GM12872 (cell line): Measurements from ENCODE around the gene CDRT4.

Experiments
- CTCF ChIP-seq: IDR thresholded peaks from 3 replicates; pipeline ENCODE4 v1.5.1; 2011; ENCODE audit warnings: low read depth, mild to moderate bottlenecking, low read length, moderate library complexity; ENCODE audit not compliant: insufficient read depth

CDRT4 gene

GRCh38 chr17:15492186-15492585, 24.8 kb upstream of the CDRT4 start:
- TF ChIP-seq CTCF: no peak

GRCh38 chr17:15490634-15491261, 23.3 kb upstream of the CDRT4 start:
- TF ChIP-seq CTCF: no peak

GRCh38 chr17:15488557-15488956, 21.1 kb upstream of the CDRT4 start:
- no peak for TF ChIP-seq CTCF

- no peak for TF ChIP-seq CTCF
Measured at GRCh38 chr17:15485045-15485444, 17.6 kb upstream of the CDRT4 start.

GRCh38 chr17:15483431-15483830, 16.0 kb upstream of the CDRT4 start:
- no peak for TF ChIP-seq CTCF

GRCh38 chr17:15482476-15482875, 15.1 kb upstream of the CDRT4 start:
- TF ChIP-seq CTCF: no peak

GRCh38 chr17:15481481-15481880, 14.1 kb upstream of the CDRT4 start:
- no peak for TF ChIP-seq CTCF

- no peak for TF ChIP-seq CTCF
Measured at GRCh38 chr17:15480204-15480603, 12.8 kb upstream of the CDRT4 start.
